Gastrocnemius medialis (tissue), 4 donors: Measurements from ENCODE around the gene BACH1.

Experiments used
- CTCF ChIP-seq, 5 experiments: fragments of 450-650 bp in 3 of 5; fragments of 200-600 bp in 2 of 5; sonication (generic) in 2 of 5; IDR thresholded peaks in 4 of 5; conservative IDR thresholded peaks in 1 of 5; 1 replicate in 4 of 5; 2 replicates in 1 of 5; pipeline ENCODE4 v1.5.1; 2016 to 2019; ENCODE audit warnings: antibody characterized with exemption in 5 of 5, mild to moderate bottlenecking in 3 of 5, moderate library complexity in 3 of 5
- POLR2A ChIP-seq, 2 donors: fragments of 450-650 bp; IDR thresholded peaks; one replicate each; pipeline ENCODE4 v1.6.1; 2017; ENCODE audit warnings: antibody characterized with exemption in 2 of 2, mild to moderate bottlenecking in 2 of 2, moderate library complexity in 2 of 2

GRCh38 chr21:29329406-29329805 lies 30.7 kb downstream of the BACH1 start:
- TF ChIP-seq CTCF (IDR thresholded peaks at IDR 0.05 in 4 of 5, conservative IDR thresholded peaks at IDR 0.05 in 1 of 5) (no peak), POLR2A (IDR thresholded peaks at IDR 0.05) (no peak)
